AG09309 (cell line): ENCODE data around the gene EMILIN2.

Source experiments
- DNase-seq: peaks from one replicate; pipeline ENCODE4 v3.0.0-alpha.2; 2010; ENCODE audit warnings: low read depth
- H3K4me3 ChIP-seq: 2 replicates; pipeline ENCODE4 v1.5.1; 2011; ENCODE audit warnings: mild to moderate bottlenecking, low read depth, low read length, moderate library complexity; ENCODE audit not compliant: control insufficient read depth
- CTCF ChIP-seq: IDR thresholded peaks from 2 replicates; pipeline ENCODE4 v1.5.1; 2011; ENCODE audit warnings: mild to moderate bottlenecking, low read depth, low read length, inconsistent platforms; ENCODE audit not compliant: insufficient read depth, control insufficient read depth; ENCODE audit errors: missing control alignments

The EMILIN2 gene

GRCh38 chr18:2907550-2908135, 60.8 kb downstream of the EMILIN2 start:
- no peak for DNase-seq
- peak overlapping the region; percentile 51 for H3K4me3 ChIP-seq
- TF ChIP-seq CTCF, result no peak

GRCh38 chr18:2908166-2908945, 61.5 kb downstream of the EMILIN2 start:
- no peak for DNase-seq
- TF ChIP-seq CTCF, result no peak
- no peak overlapping the region for H3K4me3 ChIP-seq

DNA sequence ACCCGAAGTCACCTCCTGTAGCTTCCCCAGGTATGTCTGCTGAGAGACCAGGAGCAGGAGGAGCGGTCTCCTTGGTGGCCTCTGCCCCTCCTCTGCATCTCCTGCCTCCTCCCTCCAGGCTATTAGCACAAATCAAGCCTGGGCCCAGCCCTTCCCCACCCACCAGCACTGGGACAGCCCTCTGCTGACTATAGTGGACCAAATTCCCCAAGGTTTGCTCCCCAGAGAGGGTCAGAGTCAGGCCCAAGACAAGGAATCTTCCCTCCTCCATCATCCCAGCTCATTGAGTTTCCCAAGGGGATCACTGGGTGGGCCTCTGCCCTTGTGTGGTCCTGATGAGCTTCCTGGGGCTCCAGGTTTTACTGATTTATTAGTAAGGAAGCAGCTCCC, 62.1 kb downstream of the EMILIN2 start:
- DNase-seq, result no peak
- no peak overlapping the region for H3K4me3 ChIP-seq
- no peak for TF ChIP-seq CTCF

GRCh38 chr18:2909431-2910140, 62.8 kb downstream of the EMILIN2 start:
- no peak for DNase-seq
- no peak overlapping the region for H3K4me3 ChIP-seq
- no peak for TF ChIP-seq CTCF

DNA sequence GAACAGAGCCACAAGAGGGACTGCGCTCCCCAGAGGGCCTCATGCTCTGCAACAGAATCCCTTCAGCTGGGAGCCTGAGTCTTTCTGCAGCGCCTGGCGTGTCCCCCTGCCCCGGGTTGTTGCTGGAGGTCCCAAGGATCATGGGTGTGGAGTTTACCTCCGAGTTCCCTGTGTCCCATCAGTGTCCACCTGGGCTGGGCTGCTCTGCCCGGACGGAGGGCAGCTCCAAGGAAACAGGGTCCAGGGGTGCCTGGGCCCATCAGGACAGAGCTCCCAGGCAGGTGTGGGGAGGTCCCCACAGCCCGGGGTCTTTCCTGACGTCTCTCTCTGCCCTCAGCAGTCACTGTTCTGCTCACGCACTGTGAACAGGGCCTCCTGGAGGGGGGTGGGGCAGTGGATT, 63.5 kb downstream of the EMILIN2 start:
- H3K4me3 ChIP-seq, result no peak overlapping the region
- DNase-seq, result no peak
- TF ChIP-seq CTCF, result no peak

GRCh38 chr18:2910751-2911425, 64.1 kb downstream of the EMILIN2 start:
- no peak for DNase-seq
- no peak for TF ChIP-seq CTCF
- no peak overlapping the region for H3K4me3 ChIP-seq
